HG03095 (cell line): ENCODE measurements around the gene TJP2.

Experiments used
- ATAC-seq: cut with Tn5 transposase; IDR thresholded peaks from one replicate; pipeline ENCODE4 v1.9.1; 2021; ENCODE audit warnings: moderate library complexity; ENCODE audit not compliant: unreplicated experiment

The TJP2 gene

DNA sequence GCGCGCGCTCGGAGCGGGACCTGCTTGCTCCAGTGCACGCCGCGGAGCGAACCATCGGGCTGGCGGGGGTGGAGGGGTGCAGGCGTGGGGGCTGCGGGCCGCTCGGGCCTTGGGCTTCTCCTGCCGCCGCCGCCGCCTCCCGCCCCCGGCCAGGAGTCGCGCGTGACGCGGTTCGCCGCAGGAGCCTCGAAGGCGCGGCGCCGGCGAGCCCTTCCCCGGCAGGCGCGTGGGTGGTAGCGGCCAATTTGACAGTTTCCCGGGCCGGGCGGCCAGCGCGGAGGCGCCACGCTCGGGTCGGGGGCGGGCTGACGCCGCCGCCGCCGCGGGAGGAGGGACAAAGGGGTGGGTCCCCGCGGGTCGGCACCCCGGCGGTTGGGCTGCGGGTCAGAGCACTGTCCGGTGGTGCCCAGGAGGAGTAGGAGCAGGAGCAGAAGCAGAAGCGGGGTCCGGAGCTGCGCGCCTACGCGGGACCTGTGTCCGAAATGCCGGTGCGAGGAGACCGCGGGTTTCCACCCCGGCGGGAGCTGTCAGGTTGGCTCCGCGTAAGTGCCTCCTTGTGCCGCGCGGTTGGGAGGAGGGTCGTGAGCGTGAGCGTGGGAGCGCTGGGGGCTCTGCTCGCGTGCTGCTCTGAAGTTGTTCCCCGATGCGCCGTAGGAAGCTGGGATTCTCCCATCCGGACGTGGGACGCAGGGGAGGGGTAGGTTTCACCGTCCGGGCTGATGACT, at the start of gene TJP2:
TJP2 (plus strand) TSS at position 387 of the 725 bp plus-strand sequence; CDS start at position 483, 96 bp downstream.
- ATAC-seq, result peak; percentile 36

DNA sequence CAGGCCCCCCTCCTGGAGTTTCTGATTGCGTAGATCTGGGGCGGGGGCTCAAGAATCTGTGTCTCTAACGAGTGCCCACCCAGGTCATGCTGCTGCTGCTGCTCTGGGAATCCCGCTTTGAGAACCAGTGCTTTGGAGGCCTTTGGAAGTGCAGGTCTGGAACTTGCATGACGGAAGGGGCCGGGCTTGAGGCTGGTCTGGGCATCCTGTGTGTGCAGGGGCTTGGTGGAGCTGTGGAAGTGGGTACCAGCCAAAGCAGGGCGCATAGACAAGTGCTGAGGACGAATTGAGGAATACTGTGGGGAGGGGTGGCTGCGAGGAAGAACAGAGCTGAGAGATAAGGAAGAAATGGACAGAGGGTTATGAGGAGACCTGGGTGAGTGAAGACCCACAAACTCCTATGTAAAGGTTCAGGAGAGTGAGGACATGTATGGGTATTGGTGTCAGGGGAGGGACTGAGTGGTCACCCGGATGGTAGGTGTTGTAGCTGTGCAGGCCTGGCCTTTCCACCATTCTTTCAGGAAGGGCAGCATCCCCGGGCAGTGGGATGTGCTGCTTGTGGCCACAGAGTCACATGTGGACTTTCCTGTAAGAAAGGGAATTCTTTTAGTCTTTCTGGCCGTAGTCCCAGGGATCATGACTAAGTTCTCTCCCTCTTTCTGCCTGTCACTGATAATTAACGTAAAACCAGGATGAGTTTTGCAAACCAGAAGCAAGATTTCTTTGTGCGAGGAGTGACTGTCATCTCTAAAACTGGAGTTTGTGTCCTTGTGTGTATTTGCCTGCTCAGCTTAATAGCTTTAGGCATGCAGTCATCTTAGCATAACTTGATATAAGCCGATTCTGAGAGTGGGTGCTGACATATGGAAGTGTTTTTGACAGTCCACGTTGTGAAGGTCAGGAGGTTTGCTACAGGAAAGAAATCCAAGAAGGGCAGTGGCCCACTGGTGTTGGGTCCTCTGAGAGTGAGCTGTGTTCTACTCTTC, 43.3 kb upstream of the TJP2 start:
- no peak for ATAC-seq

DNA sequence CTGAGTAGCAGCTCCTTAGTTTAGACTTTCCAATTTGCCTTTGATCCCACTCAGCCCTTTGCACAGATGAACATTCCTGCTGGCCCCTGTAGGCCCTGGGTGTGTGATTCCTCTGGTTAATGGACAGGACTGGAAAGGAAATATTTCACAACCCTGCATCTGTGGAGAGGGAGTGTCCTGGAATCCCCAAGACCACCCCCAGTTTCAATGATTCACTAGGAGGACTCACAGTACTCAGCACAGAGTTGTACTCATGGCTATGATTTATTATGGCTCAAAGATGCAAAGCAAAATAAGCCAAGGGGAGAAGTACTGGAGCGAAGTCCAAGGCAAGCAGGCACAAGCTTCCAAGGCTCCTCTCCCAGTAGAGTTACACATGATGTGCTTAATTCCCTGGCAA, 42.4 kb upstream of the TJP2 start:
- ATAC-seq, result no peak

DNA sequence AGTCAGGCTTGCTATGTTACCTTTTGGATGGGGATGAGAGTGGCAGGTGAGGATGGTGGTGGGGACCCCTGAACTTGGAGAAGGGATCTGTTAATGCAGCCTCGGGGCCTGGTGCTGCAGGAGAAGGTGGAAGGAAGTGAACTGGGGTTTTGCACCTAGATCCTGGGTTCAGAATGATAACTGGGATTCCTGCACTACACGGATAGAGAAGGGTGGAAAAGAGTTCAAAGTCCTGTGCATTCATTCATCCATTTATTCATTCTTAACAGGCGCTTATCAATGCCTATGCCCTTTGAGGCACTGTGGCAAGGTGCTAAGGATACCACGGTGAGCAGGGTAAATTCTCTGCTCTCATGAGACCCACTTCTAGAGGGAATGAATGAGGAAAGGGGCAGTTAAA, 41.7 kb upstream of the TJP2 start:
- ATAC-seq, result no peak

DNA sequence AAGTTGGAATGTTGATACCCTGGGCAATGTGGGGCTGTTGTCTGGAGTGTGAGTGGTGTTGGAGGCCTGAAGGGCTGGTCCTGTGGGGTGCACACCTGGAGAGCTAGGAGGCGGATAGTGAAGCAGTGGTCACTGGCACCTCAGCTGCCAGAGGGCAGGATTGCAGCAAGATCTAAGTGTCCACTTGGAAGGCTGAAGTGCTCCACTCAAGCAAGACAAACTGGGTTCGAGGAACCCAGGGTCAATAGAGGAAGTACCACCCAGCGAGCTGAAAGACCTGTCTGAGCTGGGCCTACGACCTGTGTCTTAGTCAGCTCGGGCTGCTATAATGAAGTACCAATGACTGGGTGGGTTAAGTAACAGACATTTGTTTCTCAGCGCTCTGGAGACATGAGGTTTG, 39.7 kb upstream of the TJP2 start:
- no peak for ATAC-seq

DNA sequence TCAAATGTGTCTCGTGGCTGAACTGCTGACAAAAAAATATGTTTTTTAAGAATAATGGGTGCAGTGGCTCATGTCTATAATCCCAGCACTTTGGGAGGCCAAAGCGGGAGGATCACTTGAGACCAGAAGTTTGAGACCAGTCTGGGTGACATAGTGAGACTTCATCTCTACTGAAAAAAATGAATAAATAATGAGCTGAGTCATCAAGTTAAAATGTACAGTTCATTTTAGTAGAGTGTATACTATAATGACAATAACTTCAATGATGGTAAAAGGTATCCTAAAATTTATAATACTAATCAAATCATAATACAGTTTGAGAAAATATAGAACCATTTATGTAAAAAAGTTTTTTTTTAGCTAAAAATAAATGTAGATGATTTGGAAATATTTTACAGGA, 37.9 kb upstream of the TJP2 start:
- no peak for ATAC-seq

DNA sequence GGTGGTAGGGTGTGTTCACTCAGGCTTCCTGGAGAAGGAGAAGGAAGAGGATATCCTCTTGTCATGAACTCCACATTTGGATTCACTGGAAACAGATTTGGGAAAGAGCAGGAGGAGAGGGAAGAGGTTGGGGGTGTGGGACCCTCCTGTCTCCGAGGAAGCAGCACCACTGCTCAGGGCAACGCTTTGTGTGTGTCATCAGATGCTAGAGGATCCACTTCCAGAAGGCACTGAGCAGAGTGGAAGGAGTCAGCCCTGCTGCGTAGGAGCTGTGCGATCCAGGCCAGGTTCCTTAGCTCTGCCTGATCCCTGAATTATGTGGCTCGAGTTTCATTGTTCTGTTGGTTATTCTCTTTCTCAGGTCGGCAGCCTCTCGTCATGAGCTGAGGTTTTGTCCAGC, 37.3 kb upstream of the TJP2 start:
- no peak for ATAC-seq

DNA sequence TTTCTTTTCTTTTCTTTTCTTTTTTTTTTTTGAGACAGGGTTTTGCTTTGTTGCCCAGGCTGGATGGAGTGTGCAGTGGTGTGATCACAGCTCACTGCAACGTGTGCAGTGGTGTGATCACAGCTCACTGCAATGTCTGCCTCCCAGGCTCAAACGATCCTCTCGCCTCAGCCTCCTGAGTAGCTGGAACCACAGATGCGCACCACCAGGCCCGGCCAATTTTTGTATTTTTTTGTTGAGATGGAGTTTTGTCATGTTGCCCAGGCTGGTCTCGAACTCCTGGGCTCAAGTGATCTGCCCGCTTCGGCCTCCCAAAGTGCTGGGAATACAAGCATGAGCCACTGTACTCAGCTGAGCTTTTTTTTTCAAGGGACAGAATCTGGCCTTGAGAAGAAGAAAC, 36.8 kb upstream of the TJP2 start:
- ATAC-seq, result no peak

DNA sequence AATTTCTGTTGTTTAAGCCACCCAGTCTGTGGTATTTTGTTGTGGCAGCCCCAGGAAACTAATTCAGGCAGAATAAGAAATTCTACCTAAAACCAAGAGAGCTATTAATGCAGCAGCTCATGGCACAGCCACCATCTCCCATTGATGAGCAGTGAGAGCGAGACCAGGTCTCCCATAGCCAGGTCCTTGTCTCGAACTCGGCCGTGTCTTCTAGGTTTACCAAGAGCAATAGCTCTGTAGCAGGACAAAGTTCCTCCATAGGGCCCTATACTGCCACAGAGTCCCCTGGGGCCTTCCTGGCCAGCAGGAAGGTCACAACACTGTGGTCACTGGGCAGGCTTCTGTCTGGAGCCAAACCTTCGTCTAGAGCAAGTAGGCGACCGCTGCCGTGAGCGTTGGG, 34.5 kb upstream of the TJP2 start:
- no peak for ATAC-seq

DNA sequence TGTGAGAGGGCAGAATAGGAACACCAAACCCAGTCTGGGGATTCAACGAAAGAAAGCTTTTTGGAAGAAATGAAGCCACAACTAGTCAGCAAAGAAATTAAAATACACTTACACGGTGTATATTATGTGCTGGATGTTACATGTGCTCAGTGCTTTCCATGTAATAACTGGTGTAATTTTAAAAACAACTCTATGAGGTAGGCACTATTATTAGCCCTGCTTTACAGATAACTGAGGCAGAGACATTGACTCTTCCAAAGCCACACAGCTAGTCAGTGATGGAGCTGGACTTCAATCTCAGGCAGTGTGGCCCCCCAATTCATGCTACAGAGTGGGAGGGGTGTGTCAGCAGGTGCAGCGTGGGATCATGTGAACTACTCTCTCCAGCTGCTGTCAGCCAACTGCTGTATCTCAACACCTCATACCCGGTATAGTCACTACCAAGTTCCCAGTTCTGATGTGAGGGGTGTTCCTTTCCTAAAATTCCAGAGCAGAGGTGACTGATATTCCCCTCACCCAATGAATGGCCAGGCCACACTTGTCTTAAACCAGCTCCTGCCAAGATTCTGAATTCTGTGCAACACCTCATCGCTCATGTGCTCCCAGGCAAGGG, 33.8 kb upstream of the TJP2 start:
- no peak for ATAC-seq

DNA sequence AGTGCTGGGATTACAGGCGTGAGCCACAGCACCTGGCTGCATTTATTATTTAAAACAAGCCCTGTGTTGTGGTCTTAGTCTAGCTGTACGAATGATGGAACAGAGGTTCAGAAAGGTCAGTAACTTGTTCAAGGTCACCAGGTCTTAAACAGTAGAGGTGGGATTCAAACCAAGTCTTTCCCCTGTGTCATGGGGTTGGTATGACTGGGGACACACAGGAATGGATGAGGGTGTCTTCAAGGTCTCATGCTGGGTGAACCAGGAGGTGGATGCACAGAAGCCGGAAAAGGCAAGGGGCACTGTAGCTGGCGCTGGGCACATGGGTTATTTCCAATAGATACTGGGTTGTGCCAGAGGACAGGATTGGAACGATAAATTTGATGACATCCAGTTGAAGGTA, 32.2 kb upstream of the TJP2 start:
- no peak for ATAC-seq

DNA sequence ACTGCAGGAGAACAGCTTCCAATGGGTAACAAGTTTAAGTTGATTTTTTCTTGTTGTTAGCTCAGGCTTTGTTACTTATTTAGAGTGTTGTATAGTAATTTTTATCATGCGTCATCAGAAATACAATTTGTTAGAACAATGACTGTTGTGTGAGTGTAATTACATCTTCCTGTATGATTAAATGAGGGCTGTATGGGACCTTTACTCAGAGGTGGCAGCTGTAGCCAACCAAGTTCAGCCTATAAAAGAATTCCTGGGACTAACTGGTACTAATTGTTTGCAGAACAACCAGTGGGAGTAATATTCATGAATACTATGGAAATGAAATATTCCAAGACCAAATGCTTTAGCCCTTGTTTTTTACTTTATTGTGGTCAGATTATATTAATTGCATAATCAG, 30.8 kb upstream of the TJP2 start:
- no peak for ATAC-seq

DNA sequence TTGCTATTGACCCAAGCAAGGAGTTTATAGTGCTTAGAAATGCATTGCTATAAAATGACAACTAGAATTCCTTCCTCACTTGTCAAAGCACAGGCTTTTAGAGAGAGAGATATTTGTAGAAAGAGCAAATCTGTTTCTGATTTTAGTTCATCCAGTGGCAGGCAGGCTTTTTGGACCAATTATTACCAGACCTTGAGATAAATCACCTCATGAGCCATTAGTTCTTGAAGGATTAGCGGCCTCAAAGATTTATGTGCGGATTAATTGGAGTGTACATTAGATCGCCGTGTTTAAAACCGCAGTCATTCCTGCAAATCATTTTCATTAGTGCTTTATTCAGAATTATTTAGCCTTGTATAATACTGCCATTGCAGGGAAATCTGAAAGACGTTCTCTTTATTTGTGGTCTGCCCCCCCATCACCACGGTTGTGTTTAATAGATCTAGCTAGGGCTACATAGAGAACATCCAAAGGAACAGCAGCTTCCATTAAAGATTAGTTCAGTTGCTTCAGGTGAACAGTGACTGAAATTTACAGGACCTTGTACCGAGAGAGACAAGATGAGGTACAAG, 28.8 kb upstream of the TJP2 start:
- ATAC-seq, result no peak

DNA sequence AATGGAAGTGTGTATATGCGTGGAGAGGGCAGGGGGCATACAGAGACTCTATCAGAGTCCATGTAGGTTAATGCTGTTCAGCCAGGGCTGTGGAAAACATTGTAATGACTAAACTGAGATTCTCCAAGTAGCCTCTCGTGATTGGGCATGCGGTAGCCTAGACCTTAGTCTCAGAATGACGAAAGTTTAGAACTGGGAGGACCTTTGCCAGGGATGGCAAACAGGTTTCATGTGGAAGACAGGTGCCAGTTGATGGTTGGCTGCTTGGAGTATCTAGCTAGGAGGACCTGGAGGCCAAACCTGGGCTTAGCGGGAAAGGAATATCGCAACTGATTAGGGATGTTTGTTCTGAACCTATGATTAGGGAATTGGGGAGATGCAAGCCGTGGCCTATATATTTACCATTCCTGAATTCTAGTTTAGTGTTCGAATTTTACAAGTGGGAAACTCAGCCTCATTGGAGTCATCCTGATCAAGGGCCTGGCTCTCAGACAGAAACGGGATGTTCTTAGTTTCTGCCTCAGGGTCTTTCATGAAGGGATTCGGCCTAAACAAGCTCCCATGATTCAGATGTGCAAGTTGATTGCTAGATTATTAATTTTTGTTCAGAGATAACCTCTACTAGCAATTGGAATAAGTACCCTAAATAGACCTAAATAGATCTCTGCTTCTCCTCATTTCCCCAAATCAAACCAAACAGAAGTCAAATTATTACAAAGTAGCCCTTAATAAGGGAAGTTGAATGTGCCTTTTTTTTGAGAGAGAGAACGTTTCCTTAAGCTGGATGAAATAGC, 26.8 kb upstream of the TJP2 start:
- no peak for ATAC-seq

DNA sequence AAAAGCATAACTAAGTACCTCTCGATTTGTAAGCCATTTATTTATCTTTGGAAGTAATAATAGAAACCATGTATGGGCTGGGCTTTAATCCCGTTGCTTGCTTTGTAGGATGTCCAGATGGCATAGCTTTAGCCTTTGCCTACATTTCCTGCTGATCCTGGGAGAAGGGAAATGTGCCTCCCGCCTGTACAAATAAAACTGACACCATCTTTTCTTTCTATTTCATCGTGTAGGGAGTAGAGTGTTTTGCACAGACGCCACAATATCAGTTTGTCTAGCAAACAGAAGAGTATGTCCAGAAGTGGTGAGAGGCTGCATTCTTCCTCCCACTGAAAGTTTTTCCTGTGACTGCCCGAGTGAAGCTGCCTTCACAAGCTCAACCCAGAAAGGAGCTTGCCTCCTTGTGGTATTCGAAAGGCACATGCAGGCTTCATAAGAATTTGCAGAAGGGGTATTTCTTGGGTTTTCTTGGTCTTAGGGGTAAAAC, 24.7 kb upstream of the TJP2 start:
- no peak for ATAC-seq

DNA sequence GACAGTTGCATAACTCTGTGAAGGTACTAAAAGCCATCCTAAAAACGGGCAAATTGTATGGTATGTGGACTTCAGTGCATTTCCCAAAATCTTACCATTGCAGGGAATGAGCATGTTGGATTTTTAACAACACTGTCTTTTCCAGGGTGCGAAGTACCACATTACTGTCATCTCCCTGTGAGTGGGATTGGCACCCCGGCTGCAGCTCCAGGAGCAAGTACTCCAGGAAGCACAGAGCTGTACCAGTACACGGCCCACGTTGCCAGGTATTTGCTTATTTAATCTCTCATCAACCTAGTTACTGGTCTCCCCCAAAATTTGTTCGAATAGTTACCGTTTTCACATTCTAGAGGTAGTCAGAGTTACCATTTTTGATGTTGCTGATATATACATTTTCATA, 22.6 kb upstream of the TJP2 start:
- no peak for ATAC-seq

DNA sequence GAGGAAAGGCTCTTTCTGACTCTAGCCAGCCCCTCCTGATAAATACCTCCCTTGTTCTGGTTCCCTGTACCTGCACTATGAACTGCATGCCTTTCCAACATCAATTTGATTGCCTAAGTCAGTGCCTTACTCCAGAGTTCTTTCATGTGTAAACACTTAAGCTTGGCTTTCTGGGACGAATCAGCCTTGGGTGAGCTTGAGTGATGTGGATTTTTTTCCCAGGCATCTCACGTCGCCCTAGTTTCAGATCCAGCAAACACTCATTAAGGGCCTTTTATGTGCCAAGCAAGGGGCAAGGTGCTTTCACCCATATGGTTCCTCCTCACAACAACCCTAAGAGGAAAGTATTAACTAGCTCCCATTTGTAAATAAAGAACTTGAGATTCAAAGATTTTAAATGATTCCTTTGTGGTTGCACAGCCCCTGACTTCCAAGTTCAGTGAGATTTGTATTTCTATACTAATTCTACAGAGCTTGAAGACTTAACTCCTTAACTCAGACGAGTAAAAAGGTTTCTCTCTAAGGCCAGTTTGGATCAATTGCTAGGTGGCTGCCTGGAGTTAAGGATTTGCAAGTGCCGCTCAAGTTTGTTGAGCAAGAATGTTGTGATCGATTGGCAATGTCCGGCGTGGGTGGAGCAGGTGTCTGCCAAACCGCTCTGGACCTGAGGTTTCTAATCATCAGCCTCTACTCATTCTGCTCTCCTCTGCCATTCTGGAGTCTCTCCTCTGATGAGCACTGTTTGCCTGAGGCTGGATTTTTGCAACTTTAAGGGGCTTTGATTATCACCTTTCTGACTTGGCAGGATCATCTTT, 20.2 kb upstream of the TJP2 start:
- no peak for ATAC-seq

DNA sequence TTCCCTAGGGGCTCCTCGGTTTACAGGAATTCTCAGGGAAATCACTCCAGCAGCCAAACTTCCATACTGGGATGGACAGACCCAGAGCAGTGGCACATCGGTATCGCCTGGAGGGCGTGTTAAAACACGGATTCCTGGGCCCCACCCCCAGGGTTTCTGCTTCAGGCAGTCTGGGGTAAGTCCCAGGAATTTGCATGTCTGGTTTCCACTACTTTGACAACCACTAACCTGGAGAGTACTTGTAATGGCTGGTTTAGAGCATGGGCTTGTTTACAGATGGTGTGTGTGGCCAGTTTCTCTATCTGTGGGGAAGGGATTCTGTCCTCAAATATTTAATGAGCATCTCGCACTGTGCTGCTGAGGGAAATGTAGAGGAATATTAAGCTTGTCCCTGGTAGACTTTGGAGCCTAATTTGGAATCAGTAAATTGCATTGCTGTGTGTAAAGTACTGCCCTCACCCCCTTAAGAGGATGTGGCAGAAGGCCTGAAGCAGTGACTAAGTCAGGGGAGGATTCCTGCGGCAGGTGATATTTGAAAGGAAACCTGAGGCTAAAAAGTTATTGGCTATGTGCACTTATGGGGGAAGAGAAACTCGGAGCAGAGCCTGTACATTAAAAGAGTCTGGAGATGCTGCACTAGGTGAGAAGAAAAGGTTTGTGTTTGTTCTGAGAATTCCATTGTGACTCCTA, 18.6 kb upstream of the TJP2 start:
- ATAC-seq, result peak; percentile 98
